Upper lobe of left lung (tissue), 4 donors: Measurements from ENCODE around the gene GALNT7.

Experiments used
- EP300 ChIP-seq, 4 donors: sonication (generic); formaldehyde crosslinking; IDR thresholded peaks; one replicate each; pipeline ENCODE4 v1.5.1; 2017; ENCODE audit warnings: antibody characterized with exemption in 4 of 4, control low read depth in 2 of 4
- POLR2A ChIP-seq, 4 donors: fragments of 450-650 bp; IDR thresholded peaks; one replicate each; pipeline ENCODE4 v1.5.1; 2016 to 2017; ENCODE audit warnings: antibody characterized with exemption in 4 of 4, mild to moderate bottlenecking in 2 of 4
- POLR2AphosphoS5 ChIP-seq, 2 donors: sonication (generic); formaldehyde crosslinking; IDR thresholded peaks; one replicate each; pipeline ENCODE4 v1.5.1; 2017; ENCODE audit warnings: antibody characterized with exemption in 2 of 2
- TF ChIP-seq, protein P1 (sequence below), 6 experiments: fragments of 450-650 bp in 4 of 6; fragments of 200-600 bp in 2 of 6; sonication (generic) in 2 of 6; IDR thresholded peaks; one replicate each; pipeline ENCODE4 v1.5.1; 2016 to 2019; ENCODE audit warnings: antibody characterized with exemption in 6 of 6

DNA sequence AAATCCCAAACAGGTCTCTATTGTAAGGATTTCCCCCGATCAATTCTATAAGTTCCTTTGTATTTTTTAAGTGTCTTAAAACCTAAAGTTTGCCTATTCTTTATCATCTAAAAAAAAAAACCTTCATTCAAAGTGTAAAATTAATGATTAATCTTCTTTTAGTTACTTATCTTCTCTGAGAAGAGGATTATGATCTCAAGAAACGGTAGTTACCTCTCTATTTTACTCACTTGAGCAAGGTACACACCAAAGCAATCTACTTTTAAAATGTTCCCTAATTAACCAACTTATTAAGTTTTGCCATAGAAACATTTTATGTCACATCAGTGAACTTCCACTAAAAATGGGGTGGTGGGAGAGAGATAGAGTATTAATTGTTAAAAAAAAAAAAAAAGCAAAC is 15.2 kb upstream of the GALNT7 start:
- TF ChIP-seq POLR2AphosphoS5 (IDR thresholded peaks at IDR 0.05) (no peak), EP300 (IDR thresholded peaks at IDR 0.05) (no peak), POLR2A (IDR thresholded peaks at IDR 0.05) (no peak)
- TF ChIP-seq, protein P1, sequence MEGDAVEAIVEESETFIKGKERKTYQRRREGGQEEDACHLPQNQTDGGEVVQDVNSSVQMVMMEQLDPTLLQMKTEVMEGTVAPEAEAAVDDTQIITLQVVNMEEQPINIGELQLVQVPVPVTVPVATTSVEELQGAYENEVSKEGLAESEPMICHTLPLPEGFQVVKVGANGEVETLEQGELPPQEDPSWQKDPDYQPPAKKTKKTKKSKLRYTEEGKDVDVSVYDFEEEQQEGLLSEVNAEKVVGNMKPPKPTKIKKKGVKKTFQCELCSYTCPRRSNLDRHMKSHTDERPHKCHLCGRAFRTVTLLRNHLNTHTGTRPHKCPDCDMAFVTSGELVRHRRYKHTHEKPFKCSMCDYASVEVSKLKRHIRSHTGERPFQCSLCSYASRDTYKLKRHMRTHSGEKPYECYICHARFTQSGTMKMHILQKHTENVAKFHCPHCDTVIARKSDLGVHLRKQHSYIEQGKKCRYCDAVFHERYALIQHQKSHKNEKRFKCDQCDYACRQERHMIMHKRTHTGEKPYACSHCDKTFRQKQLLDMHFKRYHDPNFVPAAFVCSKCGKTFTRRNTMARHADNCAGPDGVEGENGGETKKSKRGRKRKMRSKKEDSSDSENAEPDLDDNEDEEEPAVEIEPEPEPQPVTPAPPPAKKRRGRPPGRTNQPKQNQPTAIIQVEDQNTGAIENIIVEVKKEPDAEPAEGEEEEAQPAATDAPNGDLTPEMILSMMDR (IDR thresholded peaks at IDR 0.05): no peak
